Heart left ventricle (tissue), 16 donors: ENCODE results near the gene RAB6A. TPM values are rescaled to one million over a fixed set of nuclear protein-coding genes. Genes with fewer than 3 reads are reported as not detected.
A peak's percentile ranks its signal among the peaks of the same experiment; 100 is the strongest.
"Not testable (repeated sequence)": the region's sequence is repeated elsewhere in the genome, so short reads cannot be mapped to it uniquely, and the experiment has no call there.

Experiments
- ATAC-seq, 4 donors: fragments of 200-7000 bp; cut with Tn5 transposase; one replicate each; pipeline ENCODE4 v1.9.1; 2020 to 2022; ENCODE audit warnings: moderate library complexity in 4 of 4, mild to moderate bottlenecking in 3 of 4, moderate number of reproducible peaks in 1 of 4
- DNase-seq, 5 donors: peaks; one replicate each; pipeline ENCODE4 v3.0.0-alpha.2; 2020
- H3K27ac ChIP-seq, 12 donors: fragments of 200-600 bp; sonication (generic) in 4 of 12; one replicate each; pipeline versions ENCODE4 v1.5.0 to v1.8.0; 2016 to 2022; ENCODE audit warnings: mild to moderate bottlenecking in 2 of 12
- H3K27me3 ChIP-seq, 9 donors: fragments of 200-600 bp; sonication (generic) in 2 of 9; one replicate each; pipeline versions ENCODE4 v1.5.1 to v1.8.0; 2016 to 2022; ENCODE audit warnings: mild to moderate bottlenecking in 3 of 9
- H3K36me3 ChIP-seq, 9 donors: fragments of 200-600 bp; sonication (generic) in 2 of 9; one replicate each; pipeline versions ENCODE4 v1.5.0 to v1.8.0; 2018 to 2022; ENCODE audit warnings: mild to moderate bottlenecking in 2 of 9
- H3K4me1 ChIP-seq, 12 donors: fragments of 200-600 bp; sonication (generic) in 4 of 12; one replicate each; pipeline versions ENCODE4 v1.5.0 to v1.8.0; 2016 to 2022; ENCODE audit warnings: mild to moderate bottlenecking in 3 of 12
- H3K4me3 ChIP-seq, 12 donors: fragments of 200-600 bp; sonication (generic) in 4 of 12; one replicate each; pipeline versions ENCODE4 v1.5.0 to v1.8.0; 2017 to 2022; ENCODE audit warnings: mild to moderate bottlenecking in 9 of 12, moderate library complexity in 4 of 12
- H3K9me3 ChIP-seq, 12 donors: fragments of 200-600 bp; sonication (generic) in 4 of 12; one replicate each; pipeline versions ENCODE4 v1.5.0 to v1.8.0; 2016 to 2022; ENCODE audit warnings: mild to moderate bottlenecking in 1 of 12
- CTCF ChIP-seq, 12 donors: fragments of 200-600 bp; sonication (generic) in 4 of 12; IDR thresholded peaks; one replicate each; pipeline versions ENCODE4 v1.5.0 to v1.8.0; 2018 to 2022; ENCODE audit warnings: antibody characterized with exemption in 12 of 12, mild to moderate bottlenecking in 5 of 12
- POLR2A ChIP-seq, 2 donors: fragments of 450-650 bp; IDR thresholded peaks; one replicate each; pipeline ENCODE4 v1.6.1; 2017; ENCODE audit warnings: antibody characterized with exemption in 2 of 2, mild to moderate bottlenecking in 2 of 2, moderate library complexity in 2 of 2
- WGBS, 4 donors: extraction: QIAGEN DNeasy Blood & Tissue Kit in 2 of 4; methylation state at CpG; one replicate each; pipeline versions ENCODE4 v1.1.5 to v1.1.7; 2013 to 2018; 5-methylcytosine and 5-hydroxymethylcytosine counted together
- intact Hi-C, 10 donors: fragments of 100-400 bp; cut with DNase I; formaldehyde crosslinking; loops; one replicate each; pipeline versions ENCODE4 v1.11.1 to v1.14.2; 2022
- polyA plus RNA-seq, 2 donors: library from polyadenylated mRNA; stranded (reverse); fragments of 200-250 nt; gene quantifications; one replicate each; pipeline ENCODE4 v1.2.3, GENCODE V29; 2013
- total RNA-seq, 9 donors: library from RNA; depleted of rRNA in 2 of 9; stranded (reverse); fragments of >200 nt in 2 of 9; fragmentation: NEBNext Ultra II Directional in 3 of 9; extraction: Animal tissue kit (Norgen Biotek cat#: 25700) in 3 of 9; gene quantifications; one replicate each; pipeline versions ENCODE4 v1.1.0 to v1.2.4, GENCODE V29; 2016 to 2023
- donor health status: ischemic (EF 13 %, LVEDD 7.1; RV severe dilation, severe dysfunction).
- donor health status: healthy with polysubstance abuse.
- donor health status: DM: no; HTN: yes; CAD: no.
- donor health status: DM: no; HTN: no; CAD: no.
- donor health status: ischemic (EF 25% LVEDD 6.9; RV normal size, moderate dysfunction).
- donor health status: ischemic (EF 25% LVEDD 5.7; RV mildly dilated, moderate dysfunction).
- donor health status: healthy.
- donor health status: DM: yes; HTN: yes; CAD: no.
- donor health status: ischemic (EF 35%, LVEDD 5.7; RV mildly dilated, moderate dysfunction).
- donor health status: nonischemic (EF 11% LVEDD 7.7; RV severe dilation, severe dysfunction).
- donor health status: DM: yes; HTN: yes; CAD: no.
- donor health status: PGD.
- donor health status: ischemic (EF 29% LVEDD 5.4; RV normal size, mild dysfunction).
- donor health status: nonischemic (EF 23%, LVEDD 6.1; RV moderate dilation, normal function).

Gene RAB6A
- total and polyA plus RNA-seq, 11 donors = 41.7 to 143 (median 117) TPM

- Histone ChIP-seq H3K27ac (no peak overlapping the region), H3K9me3 (no peaks in the 10 kb centered on the region), H3K4me3 (no peak overlapping the region), H3K4me1 (peaks cover 2 to 45% (median 31%) of the 10 kb centered on the region in 12 donors), H3K36me3 (peaks cover 0 to 4% (median 0%) of the 10 kb centered on the region in 9 donors), H3K27me3 (no peaks in the 10 kb centered on the region)
- intact Hi-C loops = no loop called here
- DNase-seq (no peak), ATAC-seq (no peak)
- TF ChIP-seq CTCF (IDR thresholded peaks at IDR 0.05) (no peak), POLR2A (IDR thresholded peaks at IDR 0.05) (no peak)
Observed at GRCh38 chr11:73755670-73756069, 5.2 kb downstream of the RAB6A start.

- no peak for DNase-seq
- H3K4me3 ChIP-seq = no peak overlapping the region
- no peaks in the 10 kb centered on the region for H3K9me3 ChIP-seq
- ATAC-seq = no peak
- WGBS, 4 donors = 88 to 100% (median 96%) methylated on average over 1 of the region's 1 CpG
- H3K4me1 ChIP-seq = peaks cover 2 to 47% (median 31%) of the 10 kb centered on the region in 12 donors
- intact Hi-C loops = no loop called here
- no peaks in the 10 kb centered on the region for H3K27me3 ChIP-seq
- H3K27ac ChIP-seq = no peak overlapping the region
- H3K36me3 ChIP-seq = peaks cover 0 to 4% (median 0%) of the 10 kb centered on the region in 9 donors
- no peak for TF ChIP-seq CTCF (IDR thresholded peaks at IDR 0.05)
- no peak for TF ChIP-seq POLR2A (IDR thresholded peaks at IDR 0.05)
Observed at GRCh38 chr11:73753938-73754337, 6.9 kb downstream of the RAB6A start.

- no peak for ATAC-seq
- WGBS, 4 donors = 58 to 73% (median 61%) methylated on average over 7 of the region's 7 CpGs
- intact Hi-C loops = no loop called here
- Histone ChIP-seq H3K4me1 (peaks cover 0 to 38% (median 21%) of the 10 kb centered on the region in 12 donors), H3K27me3 (no peaks in the 10 kb centered on the region), H3K4me3 (no peak overlapping the region), H3K27ac (no peak overlapping the region), H3K36me3 (peaks cover 0 to 4% (median 0%) of the 10 kb centered on the region in 9 donors), H3K9me3 (no peaks in the 10 kb centered on the region)
- DNase-seq = no peak
- TF ChIP-seq CTCF (IDR thresholded peaks at IDR 0.05) (no peak), POLR2A (IDR thresholded peaks at IDR 0.05) (no peak)
Observed at GRCh38 chr11:73752903-73753302, 8.0 kb downstream of the RAB6A start.

- intact Hi-C loops = no loop called here
- Histone ChIP-seq H3K27me3 (no peaks in the 10 kb centered on the region), H3K9me3 (no peaks in the 10 kb centered on the region), H3K4me1 (peaks cover 0 to 38% (median 18%) of the 10 kb centered on the region in 12 donors), H3K4me3 (no peak overlapping the region), H3K36me3 (peaks cover 0 to 4% (median 0%) of the 10 kb centered on the region in 9 donors), H3K27ac (no peak overlapping the region)
- ATAC-seq (peak in 1 of 4 donors; percentile 26), DNase-seq (no peak)
- 72 to 79% (median 74%) methylated on average over 14 of the region's 14 CpGs for WGBS, 4 donors
- no peak for TF ChIP-seq CTCF (IDR thresholded peaks at IDR 0.05)
- no peak for TF ChIP-seq POLR2A (IDR thresholded peaks at IDR 0.05)
Observed at GRCh38 chr11:73752216-73752867, 8.5 kb downstream of the RAB6A start.

- ATAC-seq, H3K36me3 ChIP-seq, H3K27me3 ChIP-seq, H3K27ac ChIP-seq, intact Hi-C loops, H3K9me3 ChIP-seq, H3K4me3 ChIP-seq, DNase-seq: not testable (repeated sequence)
- peaks cover 0 to 38% (median 17%) of the 10 kb centered on the region in 12 donors for H3K4me1 ChIP-seq
- 97 to 100% (median 98%) methylated on average over 4 of the region's 4 CpGs for WGBS, 4 donors
Observed at GRCh38 chr11:73750862-73751261, 10.0 kb downstream of the RAB6A start.
